CD14-positive monocyte (primary cell): ENCODE data around the gene HTR1B. TPM values are rescaled to one million over a fixed set of nuclear protein-coding genes. Genes with fewer than 3 reads are reported as not detected.

Experiments
- DNase-seq, 3 donors: peaks; one replicate each; pipeline ENCODE4 v3.0.0-alpha.2; 2011 to 2022
- H2AFZ ChIP-seq: 2 replicates; pipeline ENCODE4 v1.6.0; 2012; ENCODE audit warnings: mild to moderate bottlenecking, low read depth, low read length, inconsistent platforms; ENCODE audit not compliant: insufficient read depth, poor library complexity, severe bottlenecking
- H3K27ac ChIP-seq, 2 donors: 1 replicate in 1 of 2; 2 replicates in 1 of 2; pipeline ENCODE4 v1.5.1; 2012 to 2013; ENCODE audit warnings: low read length in 2 of 2, control low read depth in 1 of 2, inconsistent platforms in 1 of 2, low read depth in 1 of 2, mild to moderate bottlenecking in 1 of 2
- H3K27me3 ChIP-seq, 2 donors: one replicate each; pipeline versions ENCODE4 v1.6.0 to v1.6.1; 2011 to 2013; ENCODE audit warnings: low read length in 2 of 2; ENCODE audit not compliant: control insufficient read depth in 2 of 2, insufficient read depth in 2 of 2
- H3K36me3 ChIP-seq, 2 donors: replicated peaks in 1 of 2; 1 replicate in 1 of 2; 2 replicates in 1 of 2; pipeline versions ENCODE4 v1.5.1 to v1.6.1; 2012 to 2013; ENCODE audit warnings: low read length in 2 of 2, control low read depth in 1 of 2, inconsistent platforms in 1 of 2, mild to moderate bottlenecking in 1 of 2; ENCODE audit not compliant: insufficient read depth in 2 of 2, control insufficient read depth in 1 of 2
- H3K4me1 ChIP-seq, 2 donors: 1 replicate in 1 of 2; 2 replicates in 1 of 2; pipeline versions ENCODE4 v1.5.1 to v1.6.1; 2012 to 2013; ENCODE audit warnings: low read length in 2 of 2, control low read depth in 1 of 2, inconsistent platforms in 1 of 2, mild to moderate bottlenecking in 1 of 2, moderate library complexity in 1 of 2; ENCODE audit not compliant: insufficient read depth in 2 of 2, control insufficient read depth in 1 of 2
- H3K4me2 ChIP-seq: replicated peaks from 2 replicates; pipeline ENCODE3; 2012; ENCODE audit warnings: low read length, moderate library complexity, mild to moderate bottlenecking; ENCODE audit not compliant: poor library complexity, severe bottlenecking; ENCODE audit errors: extremely low read depth
- H3K4me3 ChIP-seq, 3 experiments: fragments of 200-600 bp in 1 of 3; sonication (generic) in 1 of 3; replicated peaks in 1 of 3; 1 replicate in 2 of 3; 2 replicates in 1 of 3; pipeline ENCODE4 v1.5.1; 2011 to 2013; ENCODE audit warnings: low read length in 3 of 3, mild to moderate bottlenecking in 3 of 3, control low read depth in 2 of 3, low read depth in 2 of 3, inconsistent platforms in 1 of 3, moderate library complexity in 1 of 3
- H3K79me2 ChIP-seq: 2 replicates; pipeline ENCODE4 v1.6.0; 2012; ENCODE audit warnings: mild to moderate bottlenecking, control low read depth, inconsistent platforms, low read length, moderate library complexity; ENCODE audit not compliant: insufficient read depth
- H3K9ac ChIP-seq: 2 replicates; pipeline ENCODE4 v1.6.0; 2017; ENCODE audit warnings: low read length, mild to moderate bottlenecking; ENCODE audit not compliant: insufficient read depth, poor library complexity, severe bottlenecking
- H3K9me3 ChIP-seq, 2 donors: replicated peaks in 1 of 2; 1 replicate in 1 of 2; 2 replicates in 1 of 2; pipeline versions ENCODE4 v1.5.1 to v1.6.1; 2012 to 2013; ENCODE audit warnings: low read length in 2 of 2, control low read depth in 1 of 2; ENCODE audit not compliant: control insufficient read depth in 1 of 2, insufficient read depth in 1 of 2
- H4K20me1 ChIP-seq: 2 replicates; pipeline ENCODE4 v1.6.0; 2012; ENCODE audit warnings: mild to moderate bottlenecking, low read length, control low read depth, moderate library complexity; ENCODE audit not compliant: insufficient read depth
- H3K27ac Mint-ChIP-seq, 7 donors: one replicate each; pipeline ENCODE4 v1.8.0; 2020; ENCODE audit warnings: mild to moderate bottlenecking in 7 of 7, mixed read lengths in 7 of 7, moderate library complexity in 6 of 7, inconsistent platforms in 2 of 7
- H3K27me3 Mint-ChIP-seq, 3 donors: one replicate each; pipeline ENCODE4 v1.8.0; 2021 to 2022; ENCODE audit warnings: low read depth in 3 of 3, mild to moderate bottlenecking in 3 of 3, mixed read lengths in 3 of 3, moderate library complexity in 3 of 3, inconsistent platforms in 1 of 3
- H3K36me3 Mint-ChIP-seq, 2 donors: one replicate each; pipeline ENCODE4 v1.8.0; 2020; ENCODE audit warnings: mixed read lengths in 2 of 2, inconsistent platforms in 1 of 2, mild to moderate bottlenecking in 1 of 2
- H3K4me1 Mint-ChIP-seq: one replicate; pipeline ENCODE4 v1.8.0; 2020; ENCODE audit warnings: mild to moderate bottlenecking, mixed read lengths
- H3K4me3 Mint-ChIP-seq, 2 donors: one replicate each; pipeline ENCODE4 v1.8.0; 2020; ENCODE audit warnings: mild to moderate bottlenecking in 2 of 2, mixed read lengths in 2 of 2, moderate library complexity in 1 of 2
- H3K9me3 Mint-ChIP-seq, 7 donors: one replicate each; pipeline ENCODE4 v1.8.0; 2020 to 2022; ENCODE audit warnings: mixed read lengths in 7 of 7, mild to moderate bottlenecking in 6 of 7, moderate library complexity in 6 of 7, inconsistent platforms in 2 of 7
- CTCF ChIP-seq: fragments of 200-600 bp; IDR thresholded peaks from one replicate; pipeline ENCODE4 v1.8.0; 2022; ENCODE audit warnings: antibody characterized with exemption, mild to moderate bottlenecking
- WGBS: methylation state at CpG from one replicate; pipeline ENCODE4 v1.1.5; 2013; ENCODE audit warnings: missing lambda C conversion rate; ENCODE audit not compliant: insufficient coverage; 5-methylcytosine and 5-hydroxymethylcytosine counted together
- intact Hi-C, 2 donors: fragments of 100-400 bp; cut with micrococcal nuclease; formaldehyde crosslinking; loops; one replicate each; pipeline versions ENCODE4 v1.15.0 to v1.15.1; 2023
- polyA plus RNA-seq, 3 donors: library from polyadenylated mRNA; depleted of rRNA in 1 of 3; unstranded in 2 of 3; stranded (reverse) in 1 of 3; fragments of 300-500 nt in 2 of 3; fragments of >200 nt in 1 of 3; fragmentation: Illumina TruSeq in 2 of 3; gene quantifications; 1 replicate in 2 of 3; 2 replicates in 1 of 3; pipeline ENCODE4 v1.2.3, GENCODE V29; 2012 to 2021

The HTR1B gene
- polyA plus RNA-seq, 3 donors = not detected

GRCh38 chr6:77492530-77492929, 29.2 kb upstream of the HTR1B start:
- H3K27ac Mint-ChIP-seq = no peak overlapping the region
- no peaks in the 10 kb centered on the region for H3K36me3 ChIP-seq
- H3K4me3 Mint-ChIP-seq = no peak overlapping the region
- no peak for DNase-seq
- H2AFZ ChIP-seq = no peak overlapping the region
- H3K4me2 ChIP-seq = no peak overlapping the region
- no peaks in the 10 kb centered on the region for H3K4me1 ChIP-seq
- no peaks in the 10 kb centered on the region for H3K79me2 ChIP-seq
- H3K27me3 Mint-ChIP-seq = no peaks in the 10 kb centered on the region
- peaks cover 0 to 3% (median 0%) of the 10 kb centered on the region in 7 donors for H3K9me3 Mint-ChIP-seq
- WGBS = 100% methylated on average over 1 of the region's 2 CpGs
- no peak overlapping the region for H3K9ac ChIP-seq
- intact Hi-C loops = no loop called here
- H3K27me3 ChIP-seq = no peaks in the 10 kb centered on the region
- TF ChIP-seq CTCF = no peak
- H3K9me3 ChIP-seq = no peaks in the 10 kb centered on the region
- no peaks in the 10 kb centered on the region for H3K4me1 Mint-ChIP-seq
- H3K27ac ChIP-seq = no peak overlapping the region
- H4K20me1 ChIP-seq = no peaks in the 10 kb centered on the region
- H3K4me3 ChIP-seq = no peak overlapping the region
- no peaks in the 10 kb centered on the region for H3K36me3 Mint-ChIP-seq

GRCh38 chr6:77487808-77488425, 24.6 kb upstream of the HTR1B start:
- no peak for TF ChIP-seq CTCF
- Mint-ChIP-seq H3K36me3 (no peaks in the 10 kb centered on the region), H3K4me1 (no peaks in the 10 kb centered on the region), H3K27ac (no peak overlapping the region), H3K4me3 (no peak overlapping the region), H3K27me3 (no peaks in the 10 kb centered on the region), H3K9me3 (peaks cover 0 to 2% (median 0%) of the 10 kb centered on the region in 7 donors)
- no CpG with 5 or more reads among the region's 1 CpG for WGBS
- no peak overlapping the region for H2AFZ ChIP-seq
- H3K27me3 ChIP-seq = no peaks in the 10 kb centered on the region
- H4K20me1 ChIP-seq = no peaks in the 10 kb centered on the region
- H3K4me2 ChIP-seq = no peak overlapping the region
- DNase-seq = no peak
- H3K4me1 ChIP-seq = no peaks in the 10 kb centered on the region
- no peak overlapping the region for H3K27ac ChIP-seq
- H3K36me3 ChIP-seq = no peaks in the 10 kb centered on the region
- intact Hi-C loops = no loop called here
- H3K9me3 ChIP-seq = no peaks in the 10 kb centered on the region
- no peak overlapping the region for H3K4me3 ChIP-seq
- no peak overlapping the region for H3K9ac ChIP-seq
- no peaks in the 10 kb centered on the region for H3K79me2 ChIP-seq
